Measurements from ENCODE around the gene SPECC1L.

DNA sequence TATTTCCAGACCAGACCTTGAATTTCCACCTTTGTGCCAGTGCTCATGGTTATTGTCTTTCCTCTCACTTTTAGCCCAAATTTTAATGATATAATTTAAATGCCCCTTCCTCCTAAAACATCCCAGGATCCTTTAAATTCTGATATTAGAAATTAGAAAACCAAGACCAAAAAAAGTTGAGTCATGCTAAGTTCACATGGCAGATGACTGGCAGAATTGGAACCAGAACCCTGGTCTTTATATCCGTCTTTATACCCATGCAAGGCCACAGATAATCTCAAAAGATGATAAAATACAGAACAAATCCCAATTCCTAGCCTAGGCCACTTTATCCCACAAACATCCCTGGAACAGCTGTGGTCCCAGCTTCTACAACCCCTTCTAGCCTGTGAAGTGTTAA is 183.2 kb downstream of the SPECC1L start:
- TF ChIP-seq EGR1 (IDR thresholded peaks at IDR 0.05) = no peak
- TF ChIP-seq, protein P1, sequence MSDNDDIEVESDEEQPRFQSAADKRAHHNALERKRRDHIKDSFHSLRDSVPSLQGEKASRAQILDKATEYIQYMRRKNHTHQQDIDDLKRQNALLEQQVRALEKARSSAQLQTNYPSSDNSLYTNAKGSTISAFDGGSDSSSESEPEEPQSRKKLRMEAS (IDR thresholded peaks at IDR 0.05) = no peak
- TF ChIP-seq, protein P2, sequence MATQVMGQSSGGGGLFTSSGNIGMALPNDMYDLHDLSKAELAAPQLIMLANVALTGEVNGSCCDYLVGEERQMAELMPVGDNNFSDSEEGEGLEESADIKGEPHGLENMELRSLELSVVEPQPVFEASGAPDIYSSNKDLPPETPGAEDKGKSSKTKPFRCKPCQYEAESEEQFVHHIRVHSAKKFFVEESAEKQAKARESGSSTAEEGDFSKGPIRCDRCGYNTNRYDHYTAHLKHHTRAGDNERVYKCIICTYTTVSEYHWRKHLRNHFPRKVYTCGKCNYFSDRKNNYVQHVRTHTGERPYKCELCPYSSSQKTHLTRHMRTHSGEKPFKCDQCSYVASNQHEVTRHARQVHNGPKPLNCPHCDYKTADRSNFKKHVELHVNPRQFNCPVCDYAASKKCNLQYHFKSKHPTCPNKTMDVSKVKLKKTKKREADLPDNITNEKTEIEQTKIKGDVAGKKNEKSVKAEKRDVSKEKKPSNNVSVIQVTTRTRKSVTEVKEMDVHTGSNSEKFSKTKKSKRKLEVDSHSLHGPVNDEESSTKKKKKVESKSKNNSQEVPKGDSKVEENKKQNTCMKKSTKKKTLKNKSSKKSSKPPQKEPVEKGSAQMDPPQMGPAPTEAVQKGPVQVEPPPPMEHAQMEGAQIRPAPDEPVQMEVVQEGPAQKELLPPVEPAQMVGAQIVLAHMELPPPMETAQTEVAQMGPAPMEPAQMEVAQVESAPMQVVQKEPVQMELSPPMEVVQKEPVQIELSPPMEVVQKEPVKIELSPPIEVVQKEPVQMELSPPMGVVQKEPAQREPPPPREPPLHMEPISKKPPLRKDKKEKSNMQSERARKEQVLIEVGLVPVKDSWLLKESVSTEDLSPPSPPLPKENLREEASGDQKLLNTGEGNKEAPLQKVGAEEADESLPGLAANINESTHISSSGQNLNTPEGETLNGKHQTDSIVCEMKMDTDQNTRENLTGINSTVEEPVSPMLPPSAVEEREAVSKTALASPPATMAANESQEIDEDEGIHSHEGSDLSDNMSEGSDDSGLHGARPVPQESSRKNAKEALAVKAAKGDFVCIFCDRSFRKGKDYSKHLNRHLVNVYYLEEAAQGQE (IDR thresholded peaks at IDR 0.05; ENCODE audit: low read depth) = no peak
- TF ChIP-seq YY1 (IDR thresholded peaks at IDR 0.05; ENCODE audit: low read depth) = no peak
- TF ChIP-seq CREB1 (IDR thresholded peaks at IDR 0.05; ENCODE audit: low read depth) = no peak
